ENCODE data around the gene EXTL1.

The EXTL1 gene

GRCh38 chr1:26079178-26079563 is 57.6 kb downstream of the EXTL1 start:
- no peak for TF ChIP-seq Cebpa-rat (IDR thresholded peaks at IDR 0.05)

GRCh38 chr1:26079960-26080814 is 58.6 kb downstream of the EXTL1 start:
- peak in 4 of 11 experiments; percentile 30 to 69 (median 50); a peak in 4 of 22 replicates for TF ChIP-seq Cebpa-rat (IDR thresholded peaks at IDR 0.05)
- H3K4me1 ChIP-seq, result peaks cover 29 to 52% (median 45%) of the 10 kb centered on the region in 10 experiments
- peak overlapping the region in 6 of 11 experiments; percentile 32 to 68 (median 52); a peak in 7 of 22 replicates for H3K9ac ChIP-seq
- H3K4me2 ChIP-seq, result peak overlapping the region; percentile 16 to 86 (median 65)
- H3K36me3 ChIP-seq, result no peaks in the 10 kb centered on the region
- H3K9me3 ChIP-seq (replicated peaks in 1 of 11), result no peaks in the 10 kb centered on the region
- H3K27ac ChIP-seq, result peak overlapping the region in 6 of 11 experiments; percentile 46 to 75 (median 64); a peak in 12 of 22 replicates
- no peaks in the 10 kb centered on the region for H3K27me3 ChIP-seq
- H4K20me1 ChIP-seq, result no peaks in the 10 kb centered on the region
- peak overlapping the region in 1 of 10 experiments; percentile 25; a peak in 1 of 20 replicates for H3K4me3 ChIP-seq

More at GRCh38 chr1:26079178-26079563, 57.6 kb downstream of the EXTL1 start:
- Histone ChIP-seq H3K36me3 (no peaks in the 10 kb centered on the region), H3K27ac (peak overlapping the region in 7 of 11 experiments; percentile 46 to 75 (median 60); a peak in 13 of 22 replicates), H3K4me2 (peak overlapping the region in 10 of 11 experiments; percentile 44 to 86 (median 66); a peak in 19 of 22 replicates), H3K9ac (peak overlapping the region in 6 of 11 experiments; percentile 32 to 68 (median 52); a peak in 11 of 22 replicates), H3K9me3 (replicated peaks in 1 of 11) (no peaks in the 10 kb centered on the region), H3K4me1 (peaks cover 29 to 54% (median 45%) of the 10 kb centered on the region in 10 experiments), H3K27me3 (no peaks in the 10 kb centered on the region), H4K20me1 (no peaks in the 10 kb centered on the region), H3K4me3 (peak overlapping the region in 1 of 10 experiments; percentile 25; a peak in 1 of 20 replicates)

GRCh38 chr1:26081267-26082019 is 59.9 kb downstream of the EXTL1 start:
- Histone ChIP-seq H3K27me3 (no peaks in the 10 kb centered on the region), H3K36me3 (no peaks in the 10 kb centered on the region), H3K4me2 (peak overlapping the region; percentile 49 to 86 (median 64)), H3K9me3 (replicated peaks in 1 of 11) (no peaks in the 10 kb centered on the region), H3K4me1 (peaks cover 21 to 43% (median 37%) of the 10 kb centered on the region in 10 experiments), H3K9ac (no peak overlapping the region), H4K20me1 (no peaks in the 10 kb centered on the region), H3K4me3 (no peak overlapping the region), H3K27ac (peak overlapping the region in 4 of 11 experiments; percentile 5 to 60 (median 30); a peak in 5 of 22 replicates)
- no peak for TF ChIP-seq Cebpa-rat (IDR thresholded peaks at IDR 0.05)

GRCh38 chr1:26082020-26082350 is 60.4 kb downstream of the EXTL1 start:
- Histone ChIP-seq H3K4me1 (peaks cover 21 to 43% (median 37%) of the 10 kb centered on the region in 10 experiments), H3K27ac (no peak overlapping the region)
- TF ChIP-seq Cebpa-rat (IDR thresholded peaks at IDR 0.05), result no peak

GRCh38 chr1:26083208-26083607 is 61.6 kb downstream of the EXTL1 start:
- Histone ChIP-seq H3K4me2 (no peak overlapping the region), H3K9me3 (replicated peaks in 1 of 11) (no peaks in the 10 kb centered on the region), H3K4me3 (no peak overlapping the region), H3K27ac (no peak overlapping the region), H3K27me3 (no peaks in the 10 kb centered on the region), H3K9ac (no peak overlapping the region), H4K20me1 (no peaks in the 10 kb centered on the region), H3K36me3 (no peaks in the 10 kb centered on the region), H3K4me1 (peaks cover 21 to 41% (median 37%) of the 10 kb centered on the region in 10 experiments)
- no peak for TF ChIP-seq Cebpa-rat (IDR thresholded peaks at IDR 0.05)

More at GRCh38 chr1:26082020-26082350, 60.4 kb downstream of the EXTL1 start:
- H3K4me2 ChIP-seq, result peak overlapping the region in 5 of 11 experiments; percentile 49 to 86 (median 74); a peak in 6 of 22 replicates
- H3K9me3 ChIP-seq (replicated peaks in 1 of 11), result no peaks in the 10 kb centered on the region
- H4K20me1 ChIP-seq, result no peaks in the 10 kb centered on the region
- no peaks in the 10 kb centered on the region for H3K36me3 ChIP-seq
- H3K27me3 ChIP-seq, result no peaks in the 10 kb centered on the region
- no peak overlapping the region for H3K9ac ChIP-seq
- H3K4me3 ChIP-seq, result no peak overlapping the region

GRCh38 chr1:26084091-26084561 is 62.6 kb downstream of the EXTL1 start:
- Histone ChIP-seq H3K9ac (no peak overlapping the region), H3K36me3 (no peaks in the 10 kb centered on the region), H4K20me1 (no peaks in the 10 kb centered on the region), H3K27me3 (no peaks in the 10 kb centered on the region), H3K4me3 (no peak overlapping the region), H3K4me1 (peaks cover 21 to 32% (median 29%) of the 10 kb centered on the region in 10 experiments), H3K27ac (no peak overlapping the region), H3K4me2 (no peak overlapping the region), H3K9me3 (replicated peaks in 1 of 11) (no peaks in the 10 kb centered on the region)
- TF ChIP-seq Cebpa-rat (IDR thresholded peaks at IDR 0.05), result no peak

GRCh38 chr1:26084844-26085243 is 63.3 kb downstream of the EXTL1 start:
- Histone ChIP-seq H3K27ac (no peak overlapping the region), H3K4me2 (no peak overlapping the region), H3K4me3 (no peak overlapping the region), H3K4me1 (peaks cover 15 to 25% (median 22%) of the 10 kb centered on the region in 10 experiments), H3K9me3 (replicated peaks in 1 of 11) (no peaks in the 10 kb centered on the region), H3K9ac (no peak overlapping the region), H3K36me3 (no peaks in the 10 kb centered on the region), H4K20me1 (no peaks in the 10 kb centered on the region), H3K27me3 (no peaks in the 10 kb centered on the region)
- TF ChIP-seq Cebpa-rat (IDR thresholded peaks at IDR 0.05), result no peak
